Stomach (tissue), 9 donors: Measurements from ENCODE around the gene MRPS31. TPM values are rescaled to one million over a fixed set of nuclear protein-coding genes. Genes with fewer than 3 reads are reported as not detected.

ENCODE experiments used
- DNase-seq, 2 donors: peaks; one replicate each; pipeline versions ENCODE4 v3.0.0 to v3.0.0-alpha.2; 2013 to 2019
- H3K27ac ChIP-seq, 5 donors: fragments of 200-600 bp in 4 of 5; sonication (generic) in 4 of 5; one replicate each; pipeline ENCODE4 v1.5.1; 2013 to 2019; ENCODE audit warnings: mild to moderate bottlenecking in 1 of 5, moderate library complexity in 1 of 5
- H3K27me3 ChIP-seq, 3 donors: fragments of 200-600 bp; sonication (generic); one replicate each; pipeline ENCODE4 v1.5.1; 2017 to 2019; ENCODE audit warnings: mixed run types in 1 of 3
- H3K36me3 ChIP-seq, 4 donors: fragments of 200-600 bp; sonication (generic); 1 replicate in 3 of 4; 2 replicates in 1 of 4; pipeline ENCODE4 v1.5.1; 2016 to 2019
- H3K4me1 ChIP-seq, 4 donors: fragments of 200-600 bp; sonication (generic); one replicate each; pipeline ENCODE4 v1.5.1; 2016 to 2019
- H3K4me3 ChIP-seq, 4 donors: fragments of 200-600 bp; sonication (generic) in 3 of 4; one replicate each; pipeline ENCODE4 v1.5.1; 2016 to 2019; ENCODE audit warnings: mild to moderate bottlenecking in 1 of 4
- H3K9me3 ChIP-seq, 4 donors: fragments of 200-600 bp; sonication (generic); one replicate each; pipeline ENCODE4 v1.5.1; 2016 to 2019
- CTCF ChIP-seq, 7 experiments: fragments of 450-650 bp in 4 of 7; fragments of 200-600 bp in 3 of 7; sonication (generic) in 3 of 7; IDR thresholded peaks; one replicate each; pipeline ENCODE4 v1.5.1; 2016 to 2019; ENCODE audit warnings: antibody characterized with exemption in 7 of 7, control low read depth in 2 of 7, mild to moderate bottlenecking in 1 of 7
- EP300 ChIP-seq: sonication (generic); formaldehyde crosslinking; IDR thresholded peaks from one replicate; pipeline ENCODE4 v1.6.1; 2017; ENCODE audit warnings: antibody characterized with exemption
- POLR2A ChIP-seq, 4 donors: fragments of 450-650 bp; IDR thresholded peaks; one replicate each; pipeline ENCODE4 v1.6.1; 2016; ENCODE audit warnings: antibody characterized with exemption in 4 of 4, control low read depth in 2 of 4, mild to moderate bottlenecking in 1 of 4, moderate library complexity in 1 of 4
- POLR2AphosphoS5 ChIP-seq, 3 donors: sonication (generic); formaldehyde crosslinking; IDR thresholded peaks; one replicate each; pipeline ENCODE4 v1.6.1; 2016; ENCODE audit warnings: antibody characterized with exemption in 3 of 3
- WGBS, 5 donors: extraction: QIAGEN DNeasy Blood & Tissue Kit in 3 of 5; methylation state at CpG; one replicate each; pipeline versions ENCODE4 v1.1.5 to v1.1.7; 2013 to 2018; 5-methylcytosine and 5-hydroxymethylcytosine counted together
- intact Hi-C: fragments of 100-400 bp; cut with DNase I; formaldehyde crosslinking; loops from one replicate; pipeline ENCODE4 v1.15.1; 2023; ENCODE audit warnings: low total_unique reads
- polyA plus RNA-seq, 3 donors: library from polyadenylated mRNA; stranded (reverse); fragments of 200-250 nt; gene quantifications; one replicate each; pipeline ENCODE4 v1.2.3, GENCODE V29; 2013
- total RNA-seq, 5 donors: library from RNA; depleted of rRNA; stranded (reverse); fragments of >200 nt; gene quantifications; one replicate each; pipeline versions ENCODE4 v1.1.0 to v1.2.3, GENCODE V29; 2014 to 2016
- donor health status: healthy with polysubstance abuse.
- donor health status: Bipolar disorder and iron deficiency.
- donor health status: healthy.

MRPS31 gene
- total and polyA plus RNA-seq, 8 donors, result 6.2 to 43.8 (median 24.9) TPM

- DNase-seq, result no peak
- Histone ChIP-seq H3K4me1 (peaks cover 0 to 6% (median 0%) of the 10 kb centered on the region in 4 donors), H3K27me3 (no peaks in the 10 kb centered on the region), H3K36me3 (peaks cover 4 to 52% (median 47%) of the 10 kb centered on the region in 4 donors), H3K9me3 (no peaks in the 10 kb centered on the region), H3K4me3 (no peak overlapping the region), H3K27ac (no peak overlapping the region)
- intact Hi-C loops, result no loop called here
- no peak for TF ChIP-seq POLR2AphosphoS5 (IDR thresholded peaks at IDR 0.05)
- WGBS, 5 donors, result 95 to 99% (median 96%) methylated on average over 2 of the region's 2 CpGs
Observed at GRCh38 chr13:40814803-40815202, 43.8 kb upstream of the MRPS31 start.

GRCh38 chr13:40813667-40814454 is 42.9 kb upstream of the MRPS31 start:
- intact Hi-C loops, result no loop called here
- peak in 1 of 2 donors; percentile 21 for DNase-seq
- Histone ChIP-seq H3K4me1 (peaks cover 0 to 6% (median 0%) of the 10 kb centered on the region in 4 donors), H3K27ac (no peak overlapping the region), H3K36me3 (peaks cover 4 to 61% (median 56%) of the 10 kb centered on the region in 4 donors), H3K4me3 (no peak overlapping the region), H3K9me3 (no peaks in the 10 kb centered on the region), H3K27me3 (no peaks in the 10 kb centered on the region)
- WGBS, 5 donors, result 51 to 71% (median 58%) methylated on average over 7 of the region's 7 CpGs
- TF ChIP-seq EP300, result no peak
- TF ChIP-seq CTCF (IDR thresholded peaks at IDR 0.05), result peak in 4 of 7 experiments; percentile 42 to 58 (median 52)
- TF ChIP-seq POLR2AphosphoS5 (IDR thresholded peaks at IDR 0.05), result peak in 1 of 3 donors; percentile 11

GRCh38 chr13:40812724-40813445 is 41.9 kb upstream of the MRPS31 start:
- WGBS, 5 donors, result 95 to 100% (median 96%) methylated on average over 1 to 6 of the region's 6 CpGs
- no peak overlapping the region for H3K27ac ChIP-seq
- peaks cover 0 to 6% (median 0%) of the 10 kb centered on the region in 4 donors for H3K4me1 ChIP-seq
- H3K9me3 ChIP-seq, result no peaks in the 10 kb centered on the region
- intact Hi-C loops, result no loop called here
- no peaks in the 10 kb centered on the region for H3K27me3 ChIP-seq
- no peak for DNase-seq
- H3K4me3 ChIP-seq, result no peak overlapping the region
- peaks cover 4 to 71% (median 65%) of the 10 kb centered on the region in 4 donors for H3K36me3 ChIP-seq
- TF ChIP-seq EP300, result no peak
- TF ChIP-seq CTCF (IDR thresholded peaks at IDR 0.05), result no peak
- no peak for TF ChIP-seq POLR2AphosphoS5 (IDR thresholded peaks at IDR 0.05)
- TF ChIP-seq POLR2A (IDR thresholded peaks at IDR 0.05), result no peak

GRCh38 chr13:40812102-40812501 is 41.1 kb upstream of the MRPS31 start:
- TF ChIP-seq EP300 (no peak), POLR2AphosphoS5 (IDR thresholded peaks at IDR 0.05) (no peak), POLR2A (IDR thresholded peaks at IDR 0.05) (no peak), CTCF (IDR thresholded peaks at IDR 0.05) (no peak)
- intact Hi-C loops, result no loop called here
- H3K27ac ChIP-seq, result no peak overlapping the region
- no peaks in the 10 kb centered on the region for H3K9me3 ChIP-seq
- H3K27me3 ChIP-seq, result no peaks in the 10 kb centered on the region
- peaks cover 0 to 10% (median 0%) of the 10 kb centered on the region in 4 donors for H3K4me1 ChIP-seq
- no peak for DNase-seq
- H3K4me3 ChIP-seq, result no peak overlapping the region
- H3K36me3 ChIP-seq, result peaks cover 4 to 78% (median 69%) of the 10 kb centered on the region in 4 donors
- WGBS, 5 donors, result 52 to 85% (median 69%) methylated on average over 4 of the region's 4 CpGs
